ENCODE results near the gene CFAP69.

CFAP69 gene, protein sequence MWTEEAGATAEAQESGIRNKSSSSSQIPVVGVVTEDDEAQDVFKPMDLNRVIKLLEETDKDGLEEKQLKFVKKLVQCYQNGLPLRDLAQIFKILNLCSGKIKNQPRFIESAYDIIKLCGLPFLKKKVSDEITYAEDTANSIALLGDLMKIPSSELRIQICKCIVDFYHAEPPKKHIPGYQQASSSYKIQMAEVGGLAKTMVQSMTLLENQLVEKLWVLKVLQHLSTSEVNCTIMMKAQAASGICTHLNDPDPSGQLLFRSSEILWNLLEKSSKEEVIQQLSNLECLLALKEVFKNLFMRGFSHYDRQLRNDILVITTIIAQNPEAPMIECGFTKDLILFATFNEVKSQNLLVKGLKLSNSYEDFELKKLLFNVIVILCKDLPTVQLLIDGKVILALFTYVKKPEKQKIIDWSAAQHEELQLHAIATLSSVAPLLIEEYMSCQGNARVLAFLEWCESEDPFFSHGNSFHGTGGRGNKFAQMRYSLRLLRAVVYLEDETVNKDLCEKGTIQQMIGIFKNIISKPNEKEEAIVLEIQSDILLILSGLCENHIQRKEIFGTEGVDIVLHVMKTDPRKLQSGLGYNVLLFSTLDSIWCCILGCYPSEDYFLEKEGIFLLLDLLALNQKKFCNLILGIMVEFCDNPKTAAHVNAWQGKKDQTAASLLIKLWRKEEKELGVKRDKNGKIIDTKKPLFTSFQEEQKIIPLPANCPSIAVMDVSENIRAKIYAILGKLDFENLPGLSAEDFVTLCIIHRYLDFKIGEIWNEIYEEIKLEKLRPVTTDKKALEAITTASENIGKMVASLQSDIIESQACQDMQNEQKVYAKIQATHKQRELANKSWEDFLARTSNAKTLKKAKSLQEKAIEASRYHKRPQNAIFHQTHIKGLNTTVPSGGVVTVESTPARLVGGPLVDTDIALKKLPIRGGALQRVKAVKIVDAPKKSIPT

GRCh38 chr7:90244909-90245851 is at the start of gene CFAP69:
CFAP69 (plus strand) TSS chr7:90245174; CDS start chr7:90245425, 251 bp downstream.
- DNase-seq (ENCODE audit: low read depth): peak; percentile 48

GRCh38 chr7:90201500-90202195 is 43.3 kb upstream of the CFAP69 start:
- no peak for DNase-seq (ENCODE audit: low read depth)

DNA sequence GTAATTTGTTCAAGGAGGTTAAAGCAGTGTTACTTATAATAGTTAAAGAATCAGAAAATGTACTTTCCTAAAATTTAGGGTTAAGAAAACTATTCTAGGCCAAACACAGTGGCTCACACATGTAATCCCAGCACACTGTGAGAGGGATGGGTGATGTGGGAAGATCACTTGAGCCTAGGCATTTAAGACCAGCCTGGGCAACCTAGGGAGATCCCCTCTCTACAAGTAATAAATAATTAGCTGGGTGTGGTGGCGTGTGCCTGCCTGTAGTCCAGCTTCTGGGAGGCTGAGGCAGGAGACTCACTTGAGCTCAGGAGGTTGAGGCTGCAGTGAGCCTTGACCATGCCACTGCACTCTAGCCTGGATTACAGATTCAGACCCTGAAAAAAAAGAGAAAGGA is 37.0 kb upstream of the CFAP69 start:
- no peak for DNase-seq (ENCODE audit: low read depth)

GRCh38 chr7:90209776-90210175 is 35.2 kb upstream of the CFAP69 start:
- no peak for DNase-seq (ENCODE audit: low read depth)

DNA sequence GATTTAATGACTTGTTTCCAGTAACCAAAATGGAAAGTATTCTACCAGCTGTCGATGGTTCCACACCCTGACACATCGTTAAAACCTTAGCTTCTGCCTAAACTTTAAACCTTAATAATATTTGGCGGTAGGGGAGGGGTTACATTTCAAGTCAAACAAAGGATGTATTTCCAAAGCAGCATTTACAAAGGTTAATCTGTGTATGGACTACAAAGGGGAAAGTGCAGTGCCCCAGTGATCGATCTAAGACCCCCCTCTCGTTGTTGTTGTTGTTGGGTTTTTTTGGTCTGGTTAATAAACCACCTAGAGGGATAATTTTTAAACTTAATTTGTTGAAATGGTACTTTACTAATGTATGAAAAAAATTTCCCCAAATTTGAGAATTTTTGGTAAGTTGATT is 34.5 kb upstream of the CFAP69 start:
- DNase-seq (ENCODE audit: low read depth): no peak

DNA sequence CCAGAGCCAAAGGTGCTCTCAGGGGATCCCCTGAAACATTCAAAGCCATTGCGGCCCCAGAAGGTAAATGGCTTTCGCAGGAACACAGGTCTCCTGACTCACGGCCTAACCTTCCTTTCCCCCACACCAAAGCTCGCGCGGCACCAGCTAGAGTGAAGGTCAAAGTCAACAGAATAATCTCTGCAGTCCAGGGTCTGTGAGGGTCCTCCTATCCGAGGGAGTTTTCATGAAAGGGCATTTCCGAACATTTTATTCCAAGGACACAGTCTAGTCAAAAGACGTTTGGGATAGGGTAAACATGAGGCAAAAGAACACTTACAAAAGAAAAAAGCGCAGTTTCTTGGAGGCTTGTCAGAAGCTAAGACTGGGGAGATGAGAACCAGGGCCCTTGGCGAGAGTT is 34.0 kb upstream of the CFAP69 start:
- DNase-seq (ENCODE audit: low read depth): no peak

GRCh38 chr7:90211391-90212148 is 33.4 kb upstream of the CFAP69 start, which contains the start of gene STEAP2:
STEAP2 (plus strand) TSS chr7:90211740; CDS start chr7:90225083, 13,343 bp downstream.
- peak; percentile 69 for DNase-seq (ENCODE audit: low read depth)

DNA sequence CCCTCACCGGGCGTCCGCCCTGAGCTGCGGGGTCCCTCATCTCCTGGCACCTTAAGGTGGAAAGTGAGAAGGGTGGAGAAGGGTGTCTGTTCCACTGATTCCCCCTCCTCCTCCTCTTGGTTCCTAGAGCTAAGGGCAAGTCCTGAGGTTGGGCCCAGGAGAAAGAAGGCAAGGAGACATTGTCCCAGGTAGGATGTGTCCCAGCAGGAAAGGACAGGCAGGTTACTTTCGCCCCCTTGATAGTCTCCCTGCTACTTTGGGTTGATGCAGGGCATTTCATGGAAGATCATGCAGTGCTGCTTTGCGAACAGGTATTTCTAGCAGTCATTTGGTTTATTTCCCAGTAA is 32.9 kb upstream of the CFAP69 start:
- no peak for DNase-seq (ENCODE audit: low read depth)

GRCh38 chr7:90213521-90213920 is 31.5 kb upstream of the CFAP69 start:
- DNase-seq (ENCODE audit: low read depth): no peak

- DNase-seq (ENCODE audit: low read depth): no peak
Measured at GRCh38 chr7:90216080-90216674, 28.8 kb upstream of the CFAP69 start.

DNA sequence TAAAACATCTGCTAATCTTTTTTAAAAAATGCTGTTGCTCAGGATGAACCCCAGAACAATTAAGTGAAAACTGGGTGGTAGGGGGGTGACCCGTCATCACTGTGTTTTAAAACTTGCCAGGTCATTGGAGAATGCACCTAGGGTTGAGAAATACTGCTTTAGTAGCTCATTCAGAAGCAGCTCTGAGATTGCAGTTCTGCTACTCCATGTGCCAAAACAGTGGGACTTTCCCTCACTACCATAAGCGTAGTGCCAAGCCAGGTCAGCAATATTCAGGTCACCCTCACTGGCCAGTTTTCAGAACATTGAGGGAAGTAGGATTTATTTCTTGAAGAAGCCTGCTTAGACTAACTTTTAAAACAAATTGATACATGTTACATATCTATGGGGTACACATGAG is 28.2 kb upstream of the CFAP69 start:
- no peak for DNase-seq (ENCODE audit: low read depth)

DNA sequence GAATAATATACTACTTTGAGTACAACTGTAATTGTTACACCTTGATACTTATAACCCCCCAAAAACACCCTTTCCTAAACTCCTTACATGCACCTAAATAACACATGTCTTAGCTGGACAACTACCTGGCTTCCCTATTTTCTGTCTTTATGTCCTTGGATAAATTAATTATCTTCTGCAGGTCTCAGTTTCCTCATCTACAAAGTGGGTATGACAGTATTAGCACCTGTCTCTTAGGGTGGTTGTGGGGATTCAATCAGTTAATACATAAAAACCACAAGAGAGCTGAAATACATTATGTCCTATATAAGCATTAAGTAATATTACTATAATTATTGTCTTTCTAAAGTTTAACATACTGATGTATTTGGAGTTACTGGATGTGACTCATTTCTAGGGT is 22.6 kb upstream of the CFAP69 start:
- no peak for DNase-seq (ENCODE audit: low read depth)

GRCh38 chr7:90222811-90223725 is 21.9 kb upstream of the CFAP69 start:
- DNase-seq (ENCODE audit: low read depth): no peak

GRCh38 chr7:90224195-90224594 is 20.8 kb upstream of the CFAP69 start:
- DNase-seq (ENCODE audit: low read depth): no peak

GRCh38 chr7:90225181-90225580 is 19.8 kb upstream of the CFAP69 start:
- DNase-seq (ENCODE audit: low read depth): no peak

- DNase-seq (ENCODE audit: low read depth): no peak
Measured at GRCh38 chr7:90225601-90226000, 19.4 kb upstream of the CFAP69 start.

DNA sequence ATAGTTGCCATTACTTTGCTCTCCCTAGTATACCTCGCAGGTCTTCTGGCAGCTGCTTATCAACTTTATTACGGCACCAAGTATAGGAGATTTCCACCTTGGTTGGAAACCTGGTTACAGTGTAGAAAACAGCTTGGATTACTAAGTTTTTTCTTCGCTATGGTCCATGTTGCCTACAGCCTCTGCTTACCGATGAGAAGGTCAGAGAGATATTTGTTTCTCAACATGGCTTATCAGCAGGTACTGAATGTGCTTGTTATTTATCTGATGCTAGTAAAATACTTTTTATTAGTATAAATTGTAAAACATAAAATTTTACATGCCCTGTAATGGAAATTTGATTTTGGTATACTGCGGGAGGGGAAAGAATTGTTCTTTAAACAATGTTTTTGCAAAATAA is 17.7 kb upstream of the CFAP69 start:
- DNase-seq (ENCODE audit: low read depth): no peak

- DNase-seq (ENCODE audit: low read depth): no peak
Measured at GRCh38 chr7:90229682-90230081, 15.3 kb upstream of the CFAP69 start.

GRCh38 chr7:90230834-90231233 is 14.1 kb upstream of the CFAP69 start:
- no peak for DNase-seq (ENCODE audit: low read depth)

All from non-pigmented ciliary epithelial cell (primary cell).